A673 (cell line): ENCODE measurements around the gene DCUN1D5. TPM values are rescaled to one million over a fixed set of nuclear protein-coding genes. Genes with fewer than 3 reads are reported as not detected.

Source experiments
- BruUV-seq: library from RNA; stranded (reverse); fragments of 400-500 nt; replicated peaks from 2 replicates; lab custom pipeline; 2021; lab: Mats Ljungman, UMichigan
- CTCF ChIA-PET: fragments of 300-600 bp; sonication (Branson Sonifier 250); formaldehyde crosslinking; loops from one replicate; lab custom pipeline; 2022; ENCODE audit warnings: antibody characterized with exemption; lab: Charles Lee
- POLR2A ChIA-PET: fragments of 300-600 bp; sonication (Branson Sonifier 250); formaldehyde crosslinking; loops from one replicate; lab custom pipeline; 2022; ENCODE audit warnings: antibody characterized with exemption; ENCODE audit not compliant: low non-redundant PET; lab: Charles Lee
- DNase-seq: peaks from one replicate; pipeline ENCODE4 v3.0.0-alpha.2; 2015; ENCODE audit warnings: low spot score
- H3K27ac ChIP-seq: fragments of 200-600 bp; sonication (generic); 2 replicates; pipeline ENCODE4 v1.5.1; 2016; ENCODE audit warnings: mixed run types, low read depth, mild to moderate bottlenecking, mixed read lengths, antibody characterized with exemption, low read length; ENCODE audit not compliant: poor library complexity, severe bottlenecking
- H3K27me3 ChIP-seq: fragments of 200-600 bp; sonication (generic); replicated peaks from 2 replicates; pipeline ENCODE4 v1.6.1; 2017; ENCODE audit warnings: mixed run types, low read depth, mild to moderate bottlenecking, mixed read lengths, antibody characterized with exemption, low read length; ENCODE audit not compliant: insufficient read depth, poor library complexity
- H3K36me3 ChIP-seq: fragments of 200-600 bp; sonication (generic); 2 replicates; pipeline ENCODE4 v1.6.1; 2016; ENCODE audit warnings: mixed run types, mild to moderate bottlenecking, mixed read lengths, antibody characterized with exemption, low read length; ENCODE audit not compliant: insufficient read depth, poor library complexity, severe bottlenecking
- H3K4me1 ChIP-seq: fragments of 200-600 bp; sonication (generic); 2 replicates; pipeline ENCODE4 v1.6.1; 2017; ENCODE audit warnings: mixed run types, mild to moderate bottlenecking, mixed read lengths, antibody characterized with exemption, low read length; ENCODE audit not compliant: insufficient read depth, poor library complexity, severe bottlenecking
- H3K4me3 ChIP-seq: fragments of 200-600 bp; sonication (generic); 2 replicates; pipeline ENCODE4 v1.5.1; 2016; ENCODE audit warnings: low read depth, mixed run types, mild to moderate bottlenecking, mixed read lengths, low read length; ENCODE audit not compliant: poor library complexity, severe bottlenecking
- H3K9me3 ChIP-seq: fragments of 200-600 bp; sonication (generic); 2 replicates; pipeline ENCODE4 v1.6.1; 2016; ENCODE audit warnings: mixed run types, low read depth, mild to moderate bottlenecking, mixed read lengths, antibody characterized with exemption, low read length; ENCODE audit not compliant: poor library complexity, severe bottlenecking
- CTCF ChIP-seq: fragments of 300-800, 200-600 bp; sonication (generic); conservative IDR thresholded peaks from 2 replicates; pipeline ENCODE4 v1.5.1; 2017; ENCODE audit warnings: low read depth, mild to moderate bottlenecking, antibody characterized with exemption, low read length, moderate library complexity, mixed read lengths
- EZH2 ChIP-seq: fragments of 200-600 bp; sonication (generic); IDR thresholded peaks from 2 replicates; pipeline ENCODE4 v1.6.1; 2017; ENCODE audit warnings: borderline replicate concordance, low read depth, mild to moderate bottlenecking, mixed read lengths, antibody characterized with exemption, low read length; ENCODE audit not compliant: poor library complexity, severe bottlenecking
- intact Hi-C: fragments of 100-400 bp; cut with micrococcal nuclease; formaldehyde crosslinking; loops from one replicate; pipeline ENCODE4 v1.10.0; 2022; ENCODE audit not compliant: unreplicated experiment
- total RNA-seq: library from RNA; stranded (reverse); gene quantifications from 2 replicates; pipeline ENCODE4 v1.2.3, GENCODE V29; 2021

The DCUN1D5 gene
- total RNA-seq, 1 experiment from 2014 or later = 102 TPM

- ChIA-PET CTCF (interaction anchor here (0.6 kb wide), 1 partner anchor 259 kb away, joined by 3 read pairs; no protein-coding TSS in a partner anchor), POLR2A (interaction anchor here (0.6 kb wide), 1 partner anchor 27 kb away, joined by 5 read pairs; no protein-coding TSS in a partner anchor)
- H3K4me1 ChIP-seq = peaks cover 24% of the 10 kb centered on the region
- TF ChIP-seq EZH2 (no peak), CTCF (no peak)
- no peak overlapping the region for H3K4me3 ChIP-seq
- H3K27ac ChIP-seq = peak overlapping the region; percentile 11
- intact Hi-C loops = no loop called here
- no TSS peak for BruUV-seq
- no peak for DNase-seq
- no peaks in the 10 kb centered on the region for H3K36me3 ChIP-seq
- H3K9me3 ChIP-seq = no peaks in the 10 kb centered on the region
- no peaks in the 10 kb centered on the region for H3K27me3 ChIP-seq
These were observed 40.7 kb downstream of the DCUN1D5 start for GRCh38 chr11:103051151-103051801.

GRCh38 chr11:103050351-103050750 is 41.6 kb downstream of the DCUN1D5 start:
- Histone ChIP-seq H3K27me3 (no peaks in the 10 kb centered on the region), H3K4me3 (no peak overlapping the region), H3K27ac (no peak overlapping the region), H3K4me1 (peaks cover 24% of the 10 kb centered on the region), H3K36me3 (no peaks in the 10 kb centered on the region), H3K9me3 (no peaks in the 10 kb centered on the region)
- intact Hi-C loops = no loop called here
- BruUV-seq = no TSS peak
- CTCF ChIA-PET = no interaction called here
- DNase-seq = no peak
- POLR2A ChIA-PET = no interaction called here
- TF ChIP-seq EZH2 (no peak), CTCF (no peak)

GRCh38 chr11:103047837-103048236 is 44.1 kb downstream of the DCUN1D5 start:
- TF ChIP-seq EZH2 = no peak
- no peak for TF ChIP-seq CTCF
- intact Hi-C loops = no loop called here
- no TSS peak for BruUV-seq
- CTCF ChIA-PET = no interaction called here
- Histone ChIP-seq H3K9me3 (no peaks in the 10 kb centered on the region), H3K27me3 (no peaks in the 10 kb centered on the region), H3K4me1 (peaks cover 12% of the 10 kb centered on the region), H3K36me3 (no peaks in the 10 kb centered on the region), H3K4me3 (no peak overlapping the region), H3K27ac (no peak overlapping the region)
- POLR2A ChIA-PET = no interaction called here
- no peak for DNase-seq
